Embryonic facial prominence (tissue), 1 donor: Measurements from ENCODE around the gene ELMO1.

Source experiments
- DNase-seq: peaks from one replicate; pipeline ENCODE4 v3.0.0-alpha.2; 2016; ENCODE audit errors: extremely low spot score

Gene ELMO1

DNA sequence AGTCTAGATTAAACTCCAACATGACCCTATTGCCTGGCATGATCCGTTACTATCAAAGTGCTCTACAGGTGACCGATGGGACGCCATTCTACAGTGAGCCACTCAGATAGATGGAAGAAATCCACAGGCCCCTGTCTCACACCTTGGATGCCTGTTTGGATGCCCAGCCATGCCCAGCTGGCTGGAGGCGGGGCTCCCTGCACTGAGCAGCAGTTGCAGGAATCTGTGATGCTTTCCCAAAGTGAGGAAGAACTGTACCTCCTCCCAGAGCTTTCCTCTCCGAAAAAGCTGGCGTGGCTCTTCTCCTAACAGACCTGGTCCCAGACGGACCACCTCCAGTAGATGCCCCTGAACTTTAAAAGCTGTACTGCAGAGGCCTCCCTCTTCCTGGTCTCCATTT, 253.3 kb downstream of the ELMO1 start:
- DNase-seq = no peak

DNA sequence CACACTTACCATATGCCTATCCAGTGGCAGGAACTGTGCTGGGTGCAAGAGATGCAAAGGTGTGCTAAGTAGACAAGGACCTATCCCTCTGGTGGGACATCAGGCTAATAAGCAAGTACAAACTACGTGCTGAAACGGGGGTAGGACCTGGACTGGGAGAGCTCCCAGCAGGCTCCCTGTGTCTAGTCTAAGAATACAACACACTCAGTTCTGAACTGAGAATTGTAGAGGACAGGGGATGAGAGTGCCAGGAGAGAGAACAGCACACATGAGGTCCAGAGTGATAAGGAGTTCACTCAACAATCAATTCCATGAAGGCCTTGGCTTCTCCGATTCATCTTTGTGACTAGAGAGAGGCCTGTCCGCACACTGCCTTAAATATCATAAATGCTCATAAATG, 253.7 kb downstream of the ELMO1 start:
- DNase-seq = no peak

DNA sequence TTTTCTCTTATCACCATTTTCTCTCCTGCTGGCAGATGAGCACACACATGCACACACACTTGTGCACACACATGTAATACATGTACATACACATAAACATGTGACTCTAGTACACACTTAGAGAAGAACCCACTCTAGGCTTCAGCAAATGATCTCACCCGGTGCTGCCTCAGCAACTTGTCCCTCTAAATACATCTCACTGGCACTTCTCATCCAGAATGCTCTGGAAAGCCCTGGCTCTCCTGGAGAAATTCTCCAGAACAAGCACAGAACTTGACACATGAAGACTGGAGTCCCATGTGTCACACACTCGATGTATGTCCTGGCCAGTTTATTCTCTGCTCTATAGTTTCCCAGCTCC, 254.9 kb downstream of the ELMO1 start:
- DNase-seq = no peak

DNA sequence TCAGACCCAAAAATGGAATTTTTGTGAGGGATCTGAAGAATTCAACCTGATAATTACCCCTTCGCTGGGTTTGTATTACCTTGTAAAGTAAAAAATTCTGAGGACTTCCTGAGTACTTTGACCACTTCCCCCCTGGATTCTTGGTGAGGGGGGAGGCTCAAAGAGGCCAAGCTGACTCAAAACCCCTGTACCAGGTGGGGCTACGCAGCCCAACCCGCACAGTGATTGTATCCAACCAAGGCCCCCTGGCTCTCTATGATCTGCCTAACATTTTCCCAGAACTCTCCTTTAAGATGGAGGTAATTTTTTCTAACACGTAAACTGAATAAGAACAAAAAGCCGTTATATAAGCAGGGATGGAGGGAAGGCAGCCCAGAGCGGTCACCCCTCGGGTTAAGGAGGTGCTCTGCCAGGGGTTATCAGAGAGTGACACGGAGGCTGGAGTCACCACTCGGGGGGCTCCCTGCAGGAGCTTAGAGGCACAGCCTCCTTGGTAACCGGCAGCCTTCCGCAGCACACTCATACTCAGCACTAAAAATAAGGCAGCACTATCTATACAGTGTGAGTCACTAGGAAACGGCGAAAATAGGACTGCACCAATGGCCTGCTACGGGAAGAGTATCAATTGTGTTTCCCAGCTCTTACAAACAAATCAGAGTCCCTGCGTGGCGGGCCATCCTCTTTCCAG, 255.4 kb downstream of the ELMO1 start:
- DNase-seq = no peak

DNA sequence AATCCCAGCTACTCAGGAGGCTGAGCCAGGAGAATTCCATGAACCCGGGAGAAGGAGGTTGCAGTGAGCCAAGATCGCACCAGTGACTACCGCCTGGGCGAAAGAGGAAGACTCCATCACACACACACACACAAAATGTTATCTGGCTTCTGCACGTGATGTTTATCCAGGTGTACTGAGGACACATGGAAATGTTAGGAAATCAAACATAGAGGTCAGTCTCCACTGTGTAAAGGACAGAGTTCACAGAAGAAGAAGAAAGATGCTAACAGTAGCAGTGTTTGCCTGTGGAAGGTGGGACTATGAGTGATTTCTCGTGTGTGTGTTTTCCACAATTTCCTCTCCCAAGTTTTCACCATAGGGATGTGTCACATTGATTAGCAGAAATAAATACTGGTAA, 256.9 kb downstream of the ELMO1 start:
- DNase-seq = no peak

DNA sequence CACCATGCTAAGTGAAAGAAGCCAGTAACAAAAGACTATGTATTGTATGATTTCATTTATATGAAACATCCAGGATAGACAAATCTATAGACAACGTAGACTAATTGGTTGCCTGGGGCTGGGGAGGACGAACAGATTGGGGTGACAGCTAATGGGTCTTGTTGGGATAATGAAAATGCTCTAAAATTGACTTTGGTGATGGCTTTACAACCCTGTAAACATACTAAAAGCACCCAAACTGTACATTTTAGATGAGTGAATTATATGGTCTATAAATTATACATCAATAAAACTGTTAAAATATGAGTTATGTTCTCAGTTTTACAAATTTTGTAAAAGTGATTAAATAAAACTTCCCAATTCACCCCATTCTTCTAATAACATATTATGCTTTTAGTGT, 261.5 kb downstream of the ELMO1 start:
- no peak for DNase-seq

- no peak for DNase-seq
Measured at GRCh38 chr7:37186753-37187152, 261.9 kb downstream of the ELMO1 start.

GRCh38 chr7:37181550-37181932, 267.1 kb downstream of the ELMO1 start:
- no peak for DNase-seq

DNA sequence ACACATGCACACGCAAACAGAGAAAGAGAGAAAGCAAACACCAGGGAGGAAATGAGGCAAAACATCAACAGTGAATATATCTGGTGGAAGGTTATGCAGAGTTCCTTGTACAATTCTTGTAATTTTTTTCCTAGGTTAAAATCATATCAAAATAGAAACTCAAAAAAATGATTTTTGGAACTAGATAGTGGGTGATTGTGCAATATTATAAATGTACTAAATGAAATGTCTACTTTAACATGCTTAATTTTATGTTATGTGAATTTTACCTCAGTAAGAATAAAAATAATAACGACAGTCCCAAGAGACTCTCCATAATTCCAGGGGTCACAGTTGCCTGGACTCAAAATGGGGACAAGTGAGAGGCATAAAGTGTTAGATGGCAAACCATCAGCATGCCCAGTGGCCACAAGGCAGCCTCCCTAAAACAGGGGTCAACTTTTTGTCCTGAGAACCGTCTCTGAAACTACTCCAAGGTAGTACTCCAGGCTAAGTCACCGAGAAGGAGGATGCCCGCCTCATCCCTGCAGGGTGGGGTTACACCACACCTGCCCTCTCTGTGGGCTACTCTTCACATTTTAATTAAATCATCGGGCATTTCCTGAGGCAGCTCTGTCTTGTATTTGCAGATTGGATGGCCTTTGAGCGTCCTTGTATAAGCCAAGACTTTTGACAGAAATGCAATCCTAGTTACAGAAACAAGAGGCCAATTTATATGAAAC, 267.7 kb downstream of the ELMO1 start:
- DNase-seq = no peak

GRCh38 chr7:37176079-37176478, 272.6 kb downstream of the ELMO1 start:
- DNase-seq = no peak

DNA sequence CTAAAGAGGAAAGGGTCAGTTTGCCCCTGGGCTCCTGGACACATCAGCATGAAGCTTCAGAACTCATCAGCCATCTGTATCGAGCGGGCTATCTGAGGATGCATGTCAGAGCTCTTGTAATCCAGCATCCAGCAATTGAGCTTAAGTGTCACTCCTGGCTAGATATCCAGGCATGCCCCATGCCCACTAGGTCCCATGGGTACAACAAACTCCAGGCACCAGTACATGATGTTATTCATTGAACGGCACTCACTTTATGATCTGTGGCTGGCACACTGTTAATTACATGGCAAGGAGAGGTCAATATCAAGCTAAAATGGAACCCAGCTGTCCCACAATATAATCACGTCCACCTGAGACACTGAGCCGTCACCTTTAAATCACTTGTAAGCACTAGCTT, 274.2 kb downstream of the ELMO1 start:
- no peak for DNase-seq

DNA sequence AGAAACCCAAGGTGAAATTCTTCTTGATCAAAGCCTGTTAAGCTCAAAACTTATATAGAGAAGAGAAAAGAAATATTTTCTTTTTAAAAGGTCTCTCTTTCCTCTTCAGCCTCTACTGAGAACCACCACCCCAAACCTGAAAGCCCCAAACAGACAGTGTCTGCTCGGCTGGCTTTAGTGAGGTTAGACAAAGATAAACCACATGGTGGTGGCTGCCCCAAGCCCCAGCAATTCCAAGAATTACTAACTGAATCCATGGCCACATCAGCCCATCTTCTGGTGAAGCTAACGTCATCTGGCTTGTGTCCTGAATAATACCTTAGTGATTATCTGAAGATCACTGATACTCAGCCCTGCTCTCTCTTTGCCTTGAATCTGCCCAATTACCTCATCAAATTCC, 275.0 kb downstream of the ELMO1 start:
- no peak for DNase-seq

DNA sequence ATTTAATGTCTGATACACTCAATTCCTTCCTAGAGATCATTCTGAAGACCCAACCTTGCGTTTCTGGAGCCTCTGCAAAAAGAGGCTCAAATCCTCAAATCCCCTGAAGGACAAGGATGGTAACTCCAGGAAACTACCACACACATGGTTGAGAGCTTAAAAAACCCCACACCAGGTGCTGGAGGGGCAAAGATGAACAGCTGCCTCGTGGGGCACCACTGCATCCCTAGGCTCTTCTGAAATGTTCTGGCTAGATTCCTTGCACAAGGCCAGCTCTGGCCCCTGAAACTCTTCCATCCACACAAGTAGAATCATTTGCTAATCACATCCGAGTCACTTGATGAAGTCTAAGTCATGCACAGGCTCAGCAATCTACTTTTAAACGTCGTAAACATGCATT, 286.6 kb downstream of the ELMO1 start:
- DNase-seq = no peak

GRCh38 chr7:37160656-37161055, 288.0 kb downstream of the ELMO1 start:
- no peak for DNase-seq

GRCh38 chr7:37153376-37153775, 295.3 kb downstream of the ELMO1 start:
- DNase-seq = no peak

- no peak for DNase-seq
Measured at GRCh38 chr7:37151741-37152413, 296.8 kb downstream of the ELMO1 start.

DNA sequence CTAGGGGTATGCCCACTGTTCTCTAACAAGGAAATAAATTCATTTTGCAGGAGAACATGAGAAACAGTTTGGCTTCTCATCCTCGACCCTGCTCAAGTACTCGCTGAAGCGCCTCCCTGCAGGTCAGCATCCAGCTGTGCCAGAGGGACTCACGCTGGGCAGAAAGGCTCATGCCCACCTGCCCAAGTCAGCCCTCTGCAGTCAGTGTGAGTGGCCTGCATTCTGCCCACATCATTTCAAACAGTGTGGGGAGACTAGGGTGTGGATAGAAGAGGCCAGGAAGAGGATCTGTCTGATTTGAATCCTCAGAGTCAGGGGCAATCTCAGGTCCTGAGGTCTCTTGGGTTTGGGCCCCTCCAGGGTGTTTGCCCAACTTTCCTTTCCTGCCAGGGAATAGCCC, 297.8 kb downstream of the ELMO1 start:
- no peak for DNase-seq

- no peak for DNase-seq
Measured at GRCh38 chr7:37150180-37150579, 298.5 kb downstream of the ELMO1 start.

GRCh38 chr7:37149773-37150124, 298.9 kb downstream of the ELMO1 start:
- DNase-seq = no peak

GRCh38 chr7:37149051-37149772, 299.5 kb downstream of the ELMO1 start:
- DNase-seq = no peak

- DNase-seq = no peak
Measured at GRCh38 chr7:37145682-37146081, 303.0 kb downstream of the ELMO1 start.

GRCh38 chr7:37144423-37144822, 304.2 kb downstream of the ELMO1 start:
- no peak for DNase-seq

GRCh38 chr7:37142958-37143357, 305.7 kb downstream of the ELMO1 start:
- DNase-seq = no peak
